ENCODE results near the gene PIP5K1B.

Gene PIP5K1B

DNA sequence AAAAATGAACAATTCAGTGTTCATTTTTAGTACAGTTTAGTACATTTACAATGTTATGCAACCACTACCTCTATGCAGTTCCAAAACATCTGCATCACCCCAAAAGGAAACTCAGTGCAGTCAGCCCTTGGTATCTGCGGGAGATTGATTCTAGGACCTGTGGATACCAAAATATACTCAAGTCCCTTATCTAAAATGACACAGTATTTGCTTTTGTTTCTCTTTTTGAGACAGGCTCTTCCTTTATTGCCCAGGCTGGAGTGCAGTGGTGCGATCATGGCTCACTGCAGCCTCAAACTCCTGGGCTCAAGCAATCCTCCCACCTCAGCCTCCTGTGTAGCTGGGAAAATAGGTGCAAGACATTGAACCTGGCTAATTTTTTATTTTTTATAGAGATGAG is 114.0 kb downstream of the PIP5K1B start:
- H3K9me3 Mint-ChIP-seq: no peaks in the 10 kb centered on the region
- H3K4me1 Mint-ChIP-seq (ENCODE audit: low read depth): no peaks in the 10 kb centered on the region
- no peak overlapping the region for H3K27ac Mint-ChIP-seq
- peaks cover 22% of the 10 kb centered on the region for H3K27me3 Mint-ChIP-seq (ENCODE audit: low read depth)
- no peak overlapping the region for H3K4me3 Mint-ChIP-seq
- H3K36me3 Mint-ChIP-seq (ENCODE audit: low read depth): no peaks in the 10 kb centered on the region

DNA sequence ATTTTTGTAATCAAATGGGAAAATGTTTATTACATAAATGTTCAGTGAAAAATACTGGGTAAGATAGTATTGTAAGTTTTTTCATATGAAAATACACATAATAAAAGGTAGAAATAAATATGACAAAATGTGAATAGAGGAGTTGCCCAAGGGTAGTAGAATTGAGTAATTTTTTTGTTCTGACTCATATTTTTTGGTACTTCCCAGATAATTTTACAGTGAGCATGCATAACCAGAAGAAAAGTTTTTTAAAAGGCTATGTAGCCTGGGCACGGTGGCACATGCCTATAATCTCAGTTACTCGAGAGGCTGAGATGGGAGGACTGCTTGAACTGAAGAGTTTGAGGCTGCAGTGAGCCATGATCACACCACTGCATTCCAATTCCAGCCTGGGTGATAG is 116.9 kb downstream of the PIP5K1B start:
- no peaks in the 10 kb centered on the region for H3K36me3 Mint-ChIP-seq (ENCODE audit: low read depth)
- H3K9me3 Mint-ChIP-seq: no peaks in the 10 kb centered on the region
- peaks cover 20% of the 10 kb centered on the region for H3K27me3 Mint-ChIP-seq (ENCODE audit: low read depth)
- H3K4me3 Mint-ChIP-seq: no peak overlapping the region
- H3K4me1 Mint-ChIP-seq (ENCODE audit: low read depth): no peaks in the 10 kb centered on the region
- no peak overlapping the region for H3K27ac Mint-ChIP-seq

DNA sequence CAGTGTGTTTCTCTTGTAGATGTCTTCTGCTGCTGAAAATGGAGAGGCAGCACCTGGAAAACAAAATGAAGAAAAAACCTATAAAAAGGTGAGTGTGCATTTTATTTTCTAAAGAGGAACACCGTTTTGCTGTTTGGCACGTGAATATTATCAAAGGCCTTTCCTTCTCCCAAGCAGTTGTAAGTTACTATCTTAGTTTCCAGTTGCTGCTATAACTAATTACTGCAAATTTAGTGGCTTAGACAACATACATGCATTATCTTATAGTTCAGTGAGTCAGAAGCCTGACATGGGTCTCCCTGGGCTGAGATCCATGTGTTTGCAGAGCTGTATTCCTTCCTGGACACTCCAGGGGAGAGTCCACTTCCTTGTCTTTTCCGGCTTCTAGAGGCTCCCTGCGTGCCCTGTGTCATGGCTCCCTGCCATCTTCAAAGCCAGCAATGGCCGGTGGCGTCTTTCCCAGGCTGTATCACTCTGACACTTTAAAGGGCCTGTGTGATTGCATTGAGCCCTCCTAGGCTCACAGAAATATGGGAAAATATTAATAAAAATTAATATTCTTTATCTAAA is 117.6 kb downstream of the PIP5K1B start:
- H3K36me3 Mint-ChIP-seq (ENCODE audit: low read depth): no peaks in the 10 kb centered on the region
- peaks cover 14% of the 10 kb centered on the region for H3K27me3 Mint-ChIP-seq (ENCODE audit: low read depth)
- no peak overlapping the region for H3K27ac Mint-ChIP-seq
- H3K9me3 Mint-ChIP-seq: no peaks in the 10 kb centered on the region
- H3K4me3 Mint-ChIP-seq: no peak overlapping the region
- no peaks in the 10 kb centered on the region for H3K4me1 Mint-ChIP-seq (ENCODE audit: low read depth)

DNA sequence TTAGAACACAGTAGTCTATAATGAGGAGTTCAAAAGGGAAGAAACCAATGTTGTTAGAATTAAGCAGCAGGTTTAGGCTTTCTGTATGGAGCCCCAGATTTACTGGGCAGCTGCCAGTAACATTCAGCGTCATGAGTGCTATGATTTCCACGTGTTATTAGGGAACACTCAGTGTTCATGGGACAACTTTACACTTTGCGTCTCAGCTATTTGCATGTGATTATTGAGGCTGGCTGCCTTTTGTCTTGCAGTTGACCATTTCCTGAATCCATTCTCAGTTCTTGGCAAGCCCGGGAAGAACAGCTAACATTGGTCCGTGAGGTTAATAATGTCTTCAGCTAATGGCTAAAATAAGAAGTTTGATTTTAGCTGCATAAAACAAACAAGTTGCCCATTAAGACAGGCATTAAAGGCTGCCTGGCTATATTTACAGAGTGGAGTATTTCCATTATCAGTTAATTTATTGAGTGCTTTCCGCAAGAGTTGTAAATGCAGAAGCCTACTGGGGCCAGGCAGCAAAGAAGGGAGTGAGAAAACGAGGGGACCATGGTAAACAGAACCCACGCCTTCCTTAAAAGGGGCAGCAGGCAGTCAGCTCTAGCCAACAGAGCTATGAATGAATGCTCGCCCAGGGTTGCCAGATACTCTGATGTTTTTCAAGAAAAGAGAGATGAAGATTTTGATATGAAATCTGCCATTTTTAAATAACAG is 120.9 kb downstream of the PIP5K1B start:
- Mint-ChIP-seq H3K4me1 (ENCODE audit: low read depth) (no peaks in the 10 kb centered on the region), H3K4me3 (no peak overlapping the region), H3K9me3 (no peaks in the 10 kb centered on the region), H3K27me3 (ENCODE audit: low read depth) (peaks cover 10% of the 10 kb centered on the region), H3K27ac (no peak overlapping the region), H3K36me3 (ENCODE audit: low read depth) (no peaks in the 10 kb centered on the region)

DNA sequence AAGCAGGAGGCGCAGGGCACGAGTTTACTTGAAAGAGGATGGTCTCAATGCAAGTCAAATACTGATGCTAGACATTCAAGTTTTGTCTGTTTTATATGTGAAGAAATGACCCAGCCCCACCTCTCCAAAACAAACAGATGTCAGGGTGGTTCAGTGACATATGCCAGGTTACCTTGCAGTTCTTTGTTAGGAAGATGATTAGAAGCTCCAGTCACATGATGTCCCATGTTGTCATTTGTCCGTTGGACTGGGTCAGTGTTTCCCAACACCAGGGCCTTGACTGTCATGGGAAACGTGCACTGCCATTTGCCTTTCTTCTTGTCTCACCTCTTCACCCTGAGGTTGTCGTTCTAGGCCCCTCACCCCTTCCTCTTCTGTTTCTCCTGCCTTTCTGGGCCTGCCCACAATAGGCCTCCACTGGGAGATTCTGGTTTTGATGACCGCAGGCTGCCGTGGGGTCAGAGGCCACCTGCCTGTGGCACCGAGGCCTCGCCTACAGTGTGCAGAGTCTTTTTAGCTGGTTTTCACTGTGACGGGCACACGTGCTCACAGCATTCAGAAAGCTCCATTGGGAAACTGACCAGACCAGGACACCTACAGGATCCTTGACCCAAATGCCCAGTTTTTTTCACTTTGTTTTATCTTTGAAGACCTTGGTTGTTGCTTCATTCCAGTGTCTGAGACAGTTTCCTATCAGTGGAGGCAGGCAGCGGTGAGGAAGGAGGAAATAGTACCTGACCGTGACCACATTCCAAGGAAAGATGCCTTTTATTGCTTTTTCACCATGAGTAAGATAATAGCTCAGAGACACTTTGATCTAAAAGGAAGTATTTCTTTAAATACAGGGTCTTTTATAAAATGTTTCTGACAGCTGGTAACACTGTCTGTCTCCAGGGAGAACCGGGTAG is 123.1 kb downstream of the PIP5K1B start:
- Mint-ChIP-seq H3K4me1 (ENCODE audit: low read depth) (no peaks in the 10 kb centered on the region), H3K27ac (no peak overlapping the region), H3K27me3 (ENCODE audit: low read depth) (peaks cover 10% of the 10 kb centered on the region), H3K36me3 (ENCODE audit: low read depth) (no peaks in the 10 kb centered on the region), H3K9me3 (no peaks in the 10 kb centered on the region), H3K4me3 (no peak overlapping the region)

DNA sequence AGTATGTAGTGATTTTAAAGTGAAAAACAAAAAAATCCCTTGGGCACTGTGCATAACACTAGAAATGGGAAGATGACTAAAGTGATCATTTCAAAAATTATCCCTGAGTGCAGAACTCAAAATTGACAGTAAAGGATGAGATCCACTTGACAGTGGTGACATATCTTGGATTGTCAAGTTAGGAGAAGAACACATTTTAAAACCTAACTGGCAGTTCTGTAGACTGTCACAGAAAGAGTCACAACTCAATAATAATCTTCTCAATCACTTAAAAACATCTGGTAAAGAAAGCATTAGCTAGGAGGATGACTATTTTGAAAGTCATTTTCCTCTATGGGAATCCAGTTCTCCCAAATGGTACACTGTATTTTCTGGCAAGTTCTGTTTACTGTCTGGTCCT is 127.1 kb downstream of the PIP5K1B start:
- Mint-ChIP-seq H3K4me1 (ENCODE audit: low read depth) (no peaks in the 10 kb centered on the region), H3K4me3 (no peak overlapping the region), H3K36me3 (ENCODE audit: low read depth) (no peaks in the 10 kb centered on the region)

DNA sequence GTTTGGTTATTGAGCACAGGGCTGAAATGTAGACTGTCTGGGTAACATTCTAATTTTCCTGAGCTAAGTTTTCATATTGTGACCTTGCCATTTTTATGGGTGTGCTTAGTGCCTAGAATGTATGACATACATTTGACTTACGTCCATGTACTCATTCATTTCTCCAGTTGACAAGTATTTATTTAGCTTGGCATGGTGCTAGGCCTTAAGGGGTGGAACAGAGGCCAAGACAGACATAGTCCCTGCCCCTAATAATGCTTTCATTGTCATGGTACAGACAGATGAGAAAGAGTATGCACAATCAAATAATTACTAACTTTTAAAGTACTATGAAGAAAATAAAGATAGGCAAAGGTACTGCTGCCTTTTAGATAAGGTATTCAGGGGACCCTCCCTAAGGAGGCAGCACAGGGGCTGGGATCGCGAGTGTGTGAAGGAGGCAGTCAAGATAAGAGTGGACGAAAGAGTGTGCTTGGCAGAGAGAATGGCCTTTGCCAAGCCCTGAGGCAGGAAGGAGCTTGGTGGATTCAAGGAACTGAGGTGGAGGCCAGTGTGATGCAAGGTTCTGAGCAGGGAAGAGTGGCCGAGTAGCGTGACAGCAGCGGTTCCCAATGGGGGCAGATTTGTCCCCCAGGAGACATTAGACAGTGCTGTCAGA is 128.0 kb downstream of the PIP5K1B start:
- Mint-ChIP-seq H3K4me3 (no peak overlapping the region), H3K27ac (no peak overlapping the region), H3K4me1 (ENCODE audit: low read depth) (no peaks in the 10 kb centered on the region), H3K27me3 (ENCODE audit: low read depth) (no peaks in the 10 kb centered on the region), H3K9me3 (no peaks in the 10 kb centered on the region), H3K36me3 (ENCODE audit: low read depth) (no peaks in the 10 kb centered on the region)

More for the DNA sequence above, 127.1 kb downstream of the PIP5K1B start:
- no peaks in the 10 kb centered on the region for H3K9me3 Mint-ChIP-seq
- no peak overlapping the region for H3K27ac Mint-ChIP-seq
- no peaks in the 10 kb centered on the region for H3K27me3 Mint-ChIP-seq (ENCODE audit: low read depth)

DNA sequence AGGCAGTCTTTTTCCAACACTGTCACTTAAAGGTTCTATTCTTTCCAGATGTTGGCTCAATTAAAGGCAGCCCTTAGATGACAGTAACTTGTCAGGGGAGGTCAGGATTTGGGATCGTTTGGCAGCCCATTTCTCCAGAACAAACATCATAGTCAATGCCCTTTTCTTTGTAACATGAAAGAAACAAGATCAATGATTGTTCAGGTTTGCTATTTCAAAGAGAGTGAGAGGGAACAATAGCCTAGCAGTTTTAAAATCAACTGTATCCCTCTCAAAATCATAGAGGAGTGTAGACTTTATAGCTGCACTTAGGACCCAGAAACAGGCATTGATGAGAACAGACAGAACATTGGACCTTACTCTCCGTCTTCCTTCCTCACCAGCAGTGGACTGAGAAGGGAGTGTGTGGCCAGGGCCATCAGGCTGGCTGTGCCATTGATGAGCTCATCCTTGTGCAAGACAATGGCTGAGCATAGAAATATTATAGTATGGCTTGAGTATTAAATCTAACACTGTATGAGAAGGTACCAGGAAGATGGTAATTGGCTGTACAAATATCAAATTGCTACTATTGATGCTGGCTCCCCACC is 130.0 kb downstream of the PIP5K1B start:
- H3K4me3 Mint-ChIP-seq: no peak overlapping the region
- H3K36me3 Mint-ChIP-seq (ENCODE audit: low read depth): no peaks in the 10 kb centered on the region
- H3K9me3 Mint-ChIP-seq: no peaks in the 10 kb centered on the region
- no peak overlapping the region for H3K27ac Mint-ChIP-seq
- no peaks in the 10 kb centered on the region for H3K27me3 Mint-ChIP-seq (ENCODE audit: low read depth)
- no peaks in the 10 kb centered on the region for H3K4me1 Mint-ChIP-seq (ENCODE audit: low read depth)

DNA sequence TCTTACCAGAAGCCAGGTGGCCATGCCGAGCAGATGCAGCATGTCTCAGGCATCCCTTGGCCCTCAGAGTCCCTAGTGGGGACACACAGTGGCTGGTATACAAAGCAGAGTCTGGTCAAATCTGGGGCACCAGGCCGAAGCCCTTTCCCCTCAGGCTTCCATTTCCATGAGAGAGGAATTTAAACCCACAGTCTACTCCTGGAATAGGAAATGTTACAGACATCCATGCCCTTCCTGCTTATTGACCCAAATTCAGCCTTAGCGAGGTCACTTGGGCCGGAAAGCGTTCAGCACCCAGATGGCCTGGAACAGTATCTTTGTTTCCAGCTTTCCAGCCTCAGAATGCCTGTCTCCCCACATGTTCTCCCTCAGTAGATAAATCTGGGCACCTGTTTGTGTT is 131.7 kb downstream of the PIP5K1B start:
- no peaks in the 10 kb centered on the region for H3K36me3 Mint-ChIP-seq (ENCODE audit: low read depth)
- H3K27me3 Mint-ChIP-seq (ENCODE audit: low read depth): no peaks in the 10 kb centered on the region
- no peaks in the 10 kb centered on the region for H3K9me3 Mint-ChIP-seq
- H3K27ac Mint-ChIP-seq: no peak overlapping the region
- no peaks in the 10 kb centered on the region for H3K4me1 Mint-ChIP-seq (ENCODE audit: low read depth)
- H3K4me3 Mint-ChIP-seq: no peak overlapping the region

DNA sequence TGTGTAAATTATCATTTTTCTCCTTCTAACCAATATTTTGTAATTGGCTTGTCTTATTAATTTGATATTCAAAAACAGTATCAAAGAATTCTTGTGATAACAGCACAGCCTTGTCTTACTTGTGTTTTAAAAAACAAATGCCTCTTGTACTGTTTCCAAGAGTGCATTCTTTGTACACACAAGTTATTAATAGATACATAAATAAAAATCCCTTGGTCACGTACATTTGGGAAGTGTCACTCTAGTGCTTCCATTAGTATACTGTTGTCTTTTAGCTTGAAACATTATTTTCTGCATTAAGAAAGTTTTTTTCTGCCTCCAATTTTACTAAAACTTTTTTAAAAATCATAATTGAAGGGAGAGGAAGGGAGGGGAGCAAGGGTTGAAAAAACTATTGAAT is 133.2 kb downstream of the PIP5K1B start:
- Mint-ChIP-seq H3K27ac (no peak overlapping the region), H3K27me3 (ENCODE audit: low read depth) (no peaks in the 10 kb centered on the region), H3K36me3 (ENCODE audit: low read depth) (no peaks in the 10 kb centered on the region), H3K9me3 (no peaks in the 10 kb centered on the region), H3K4me1 (ENCODE audit: low read depth) (no peaks in the 10 kb centered on the region), H3K4me3 (no peak overlapping the region)

DNA sequence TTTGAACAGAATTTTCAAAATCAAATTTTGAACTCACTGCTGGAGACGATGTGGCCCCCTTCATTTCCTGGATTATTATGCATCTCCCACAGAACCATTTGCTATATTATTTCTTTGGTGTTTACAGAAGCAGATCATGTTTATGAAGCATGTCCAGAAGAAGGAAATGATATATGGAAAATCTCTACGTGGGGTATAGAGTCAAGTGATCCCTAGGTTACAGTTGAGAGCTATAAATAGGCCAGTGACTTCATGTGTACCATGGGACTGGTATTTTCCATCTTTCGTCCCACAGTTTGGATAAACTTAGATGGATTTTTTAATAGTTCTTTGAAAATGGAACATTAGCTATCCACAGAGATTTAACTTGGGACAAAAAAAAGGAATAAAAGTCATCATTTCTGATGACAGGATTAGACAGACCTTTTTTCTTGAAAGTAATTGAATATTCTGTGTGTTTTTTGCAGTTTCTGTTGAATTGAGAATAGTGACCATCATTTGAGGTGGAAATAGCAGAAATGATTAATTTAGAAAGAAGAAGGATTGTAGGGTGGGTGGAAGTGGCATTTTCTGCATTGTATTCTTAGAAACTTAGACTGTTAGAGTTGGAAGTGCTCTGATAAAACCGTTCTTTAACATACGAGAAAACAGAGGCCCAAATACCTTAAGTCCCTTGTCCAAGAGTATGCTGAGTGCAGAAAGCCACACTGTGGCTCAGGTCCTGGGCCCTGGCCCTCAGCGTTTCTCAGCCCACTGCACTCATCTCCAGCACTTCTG is 136.4 kb downstream of the PIP5K1B start:
- Mint-ChIP-seq H3K36me3 (ENCODE audit: low read depth) (no peaks in the 10 kb centered on the region), H3K9me3 (no peaks in the 10 kb centered on the region), H3K4me3 (no peak overlapping the region), H3K27me3 (ENCODE audit: low read depth) (no peaks in the 10 kb centered on the region), H3K4me1 (ENCODE audit: low read depth) (peaks cover 3% of the 10 kb centered on the region), H3K27ac (no peak overlapping the region)

DNA sequence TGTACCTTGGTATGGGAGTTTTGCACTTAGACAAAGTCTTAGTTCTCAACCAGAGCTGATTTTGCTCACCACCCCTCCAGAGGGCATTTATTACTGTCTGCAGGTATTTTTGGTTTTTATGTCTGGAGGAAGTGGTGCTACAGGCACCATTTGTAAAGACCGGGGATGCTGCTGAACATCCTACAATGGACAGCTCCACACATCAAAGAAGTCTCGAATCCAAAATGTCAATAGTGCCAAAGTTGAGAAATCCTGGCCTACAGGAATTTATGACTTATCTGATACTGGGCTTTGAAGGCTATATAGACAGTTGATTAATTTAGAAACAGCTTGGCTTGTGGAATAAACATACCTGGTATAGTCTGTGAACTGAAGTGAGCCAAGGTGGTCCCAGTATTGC is 137.5 kb downstream of the PIP5K1B start:
- Mint-ChIP-seq H3K9me3 (no peaks in the 10 kb centered on the region), H3K4me1 (ENCODE audit: low read depth) (peaks cover 3% of the 10 kb centered on the region), H3K4me3 (no peak overlapping the region), H3K27ac (no peak overlapping the region), H3K36me3 (ENCODE audit: low read depth) (no peaks in the 10 kb centered on the region), H3K27me3 (ENCODE audit: low read depth) (no peaks in the 10 kb centered on the region)

DNA sequence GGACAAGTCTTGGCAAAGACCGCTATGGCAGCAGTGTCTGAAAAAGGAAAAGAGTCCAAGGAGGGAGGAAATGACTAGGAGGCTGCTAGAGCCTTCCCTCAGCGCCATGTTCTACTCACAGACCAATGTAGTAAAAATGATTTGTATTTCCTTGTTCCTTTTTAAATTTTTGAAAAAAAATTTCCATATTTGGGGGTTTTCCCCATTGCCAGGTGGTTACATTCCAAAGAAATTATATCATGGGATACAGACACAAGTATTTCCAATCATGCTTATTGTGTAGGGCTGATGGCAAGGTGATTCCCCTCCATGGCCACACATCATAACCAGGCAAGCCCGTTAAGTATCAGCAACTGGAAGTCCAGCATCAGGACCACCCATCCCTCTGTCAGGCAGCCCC is 138.2 kb downstream of the PIP5K1B start:
- no peaks in the 10 kb centered on the region for H3K36me3 Mint-ChIP-seq (ENCODE audit: low read depth)
- no peak overlapping the region for H3K4me3 Mint-ChIP-seq
- peaks cover 3% of the 10 kb centered on the region for H3K4me1 Mint-ChIP-seq (ENCODE audit: low read depth)
- H3K27me3 Mint-ChIP-seq (ENCODE audit: low read depth): no peaks in the 10 kb centered on the region
- H3K27ac Mint-ChIP-seq: no peak overlapping the region
- H3K9me3 Mint-ChIP-seq: no peaks in the 10 kb centered on the region

DNA sequence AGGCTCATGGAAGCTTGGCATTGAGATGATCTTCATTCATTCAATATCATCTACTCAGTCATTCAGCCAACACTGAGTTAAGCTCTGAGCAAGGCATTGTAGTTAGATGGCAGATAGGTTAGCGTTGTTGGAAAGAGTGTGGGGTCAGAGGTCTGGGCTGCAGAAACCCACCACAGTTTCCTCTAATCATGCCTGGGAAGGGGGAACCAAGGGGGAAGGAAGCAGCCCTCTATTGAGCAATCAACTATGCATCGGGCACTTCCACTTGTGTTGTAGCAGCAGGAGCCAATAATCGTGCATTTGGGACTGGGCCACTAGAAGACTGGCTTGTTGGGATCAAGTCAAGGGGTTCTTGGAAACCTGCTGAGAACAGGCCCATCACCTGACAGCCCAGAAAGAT is 139.1 kb downstream of the PIP5K1B start:
- Mint-ChIP-seq H3K4me1 (ENCODE audit: low read depth) (peaks cover 3% of the 10 kb centered on the region), H3K27ac (no peak overlapping the region), H3K4me3 (no peak overlapping the region), H3K36me3 (ENCODE audit: low read depth) (no peaks in the 10 kb centered on the region), H3K27me3 (ENCODE audit: low read depth) (no peaks in the 10 kb centered on the region), H3K9me3 (no peaks in the 10 kb centered on the region)
